Stimulated activated CD8-positive, alpha-beta memory T cell treated with anti-CD3 and anti-CD28 coated beads, Interleukin-12 subunit alpha, Interleukin-12 subunit beta, amount 100 ng/mL, for 4 hours (primary cell): Measurements from ENCODE around the gene KATNAL2.

Experiments
- DNase-seq: peaks from one replicate; pipeline ENCODE4 v3.0.0-alpha.2; 2020; ENCODE audit warnings: low read depth

KATNAL2 gene

GRCh38 chr18:46917108-46917802 lies at the start of gene KATNAL2, which contains the start of gene PIAS2:
Gene KATNAL2 (plus strand): TSS chr18:46917602. CDS start chr18:46946873, 29,271 bp downstream.
Gene PIAS2 (minus strand): TSS chr18:46917507. CDS start chr18:46917345, 162 bp downstream.
- DNase-seq: peak; percentile 68

- DNase-seq: no peak
Measured at GRCh38 chr18:46868169-46868921, 49.1 kb upstream of the KATNAL2 start.

- DNase-seq: no peak
Measured at GRCh38 chr18:46877329-46877987, 39.9 kb upstream of the KATNAL2 start.

- no peak for DNase-seq
Measured at GRCh38 chr18:46883180-46883579, 34.2 kb upstream of the KATNAL2 start.

GRCh38 chr18:46886893-46887292 lies 30.5 kb upstream of the KATNAL2 start:
- no peak for DNase-seq

GRCh38 chr18:46888965-46889364 lies 28.4 kb upstream of the KATNAL2 start:
- DNase-seq: no peak

GRCh38 chr18:46891742-46892214 lies 25.6 kb upstream of the KATNAL2 start:
- DNase-seq: no peak

- DNase-seq: no peak
Measured at GRCh38 chr18:46892842-46893241, 24.6 kb upstream of the KATNAL2 start.

- no peak for DNase-seq
Measured at GRCh38 chr18:46893360-46893759, 24.0 kb upstream of the KATNAL2 start.

- DNase-seq: no peak
Measured at GRCh38 chr18:46894124-46894523, 23.3 kb upstream of the KATNAL2 start.

GRCh38 chr18:46899274-46899948 lies 18.0 kb upstream of the KATNAL2 start:
- DNase-seq: no peak

GRCh38 chr18:46903406-46903805 lies 14.0 kb upstream of the KATNAL2 start:
- DNase-seq: no peak

- no peak for DNase-seq
Measured at GRCh38 chr18:46909497-46909896, 7.9 kb upstream of the KATNAL2 start.

- DNase-seq: no peak
Measured at GRCh38 chr18:46910856-46911255, 6.5 kb upstream of the KATNAL2 start.

GRCh38 chr18:46915800-46916550 lies 1.4 kb upstream of the KATNAL2 start:
- DNase-seq: no peak

GRCh38 chr18:46916551-46917107 lies 773 bp upstream of the KATNAL2 start:
- DNase-seq: no peak

- DNase-seq: no peak
Measured at GRCh38 chr18:46917803-46918600, 600 bp downstream of the KATNAL2 start.

- no peak for DNase-seq
Measured at GRCh38 chr18:46920067-46920466, 2.7 kb downstream of the KATNAL2 start.

- no peak for DNase-seq
Measured at GRCh38 chr18:46920653-46921052, 3.3 kb downstream of the KATNAL2 start.

- no peak for DNase-seq
Measured at GRCh38 chr18:46939337-46939963, 22.0 kb downstream of the KATNAL2 start.
